Daoy (cell line): ENCODE measurements around the gene SCMH1. TPM values are rescaled to one million over a fixed set of nuclear protein-coding genes. Genes with fewer than 3 reads are reported as not detected.

Source experiments
- DNase-seq: peaks from one replicate; pipeline ENCODE4 v3.0.0-alpha.2; 2015; ENCODE audit warnings: low read depth
- total RNA-seq: library from RNA; depleted of rRNA; stranded (reverse); fragments of >200 nt; shearing (Covaris generic); gene quantifications from 2 replicates; pipeline ENCODE4 v1.2.3, GENCODE V29; 2014

SCMH1 gene
- total RNA-seq, 1 experiment from 2014 or later, result 8.0 TPM

DNA sequence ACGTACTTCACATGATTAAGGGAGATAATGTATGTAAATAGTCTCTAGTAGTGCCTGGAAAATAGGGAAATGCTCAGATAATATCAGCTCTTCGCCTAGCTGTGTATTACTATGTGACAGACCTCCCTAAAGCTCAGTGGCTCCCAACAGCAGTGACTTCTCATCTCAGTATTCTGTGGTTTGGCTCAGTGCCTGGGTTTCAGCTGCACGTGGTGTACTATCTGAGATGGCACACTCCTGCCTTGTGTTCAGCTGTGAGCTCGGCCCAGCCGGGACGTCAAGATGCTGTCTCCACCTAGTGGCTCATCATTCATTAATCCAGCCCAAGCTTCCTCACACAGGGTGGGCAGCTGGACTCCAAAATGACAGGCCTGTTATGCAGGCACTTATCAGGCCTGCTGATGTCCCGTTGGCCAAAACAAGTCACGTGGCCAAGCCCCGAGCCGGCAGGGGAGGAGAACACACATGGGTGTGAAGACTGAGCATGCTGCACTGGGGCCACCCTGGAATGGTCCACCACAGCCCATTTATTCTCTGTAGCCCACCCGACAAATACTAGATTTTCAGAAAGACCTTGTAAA lies 238.4 kb downstream of the SCMH1 start:
- peak; percentile 98 for DNase-seq

DNA sequence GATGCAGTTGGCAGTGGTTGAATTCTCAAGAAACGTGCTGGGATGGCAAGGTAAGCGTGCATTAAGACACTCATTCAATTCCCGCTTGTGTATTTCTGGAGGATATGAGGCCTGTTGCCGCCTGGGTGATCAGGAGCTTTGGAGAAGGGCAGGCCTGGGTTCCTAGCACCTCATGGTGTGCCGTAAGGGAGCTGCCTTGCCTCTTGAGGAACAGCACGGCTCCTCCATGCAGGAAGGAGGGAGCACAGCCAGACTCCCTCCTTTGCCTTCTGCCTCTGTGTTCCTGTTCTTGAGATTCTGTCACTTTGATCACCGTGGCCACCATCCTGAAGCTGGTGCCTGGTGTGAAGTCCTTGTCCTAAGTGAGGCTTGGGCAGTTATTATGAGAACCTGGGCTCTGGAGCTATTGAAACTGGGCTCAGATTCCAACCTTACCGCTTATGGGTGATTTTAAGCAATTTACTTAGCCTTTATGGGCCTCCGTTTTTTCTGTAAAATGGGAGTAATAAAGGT lies 238.9 kb downstream of the SCMH1 start:
- DNase-seq, result no peak

- DNase-seq, result no peak
These were observed 243.4 kb downstream of the SCMH1 start for GRCh38 chr1:40998668-40999067.

DNA sequence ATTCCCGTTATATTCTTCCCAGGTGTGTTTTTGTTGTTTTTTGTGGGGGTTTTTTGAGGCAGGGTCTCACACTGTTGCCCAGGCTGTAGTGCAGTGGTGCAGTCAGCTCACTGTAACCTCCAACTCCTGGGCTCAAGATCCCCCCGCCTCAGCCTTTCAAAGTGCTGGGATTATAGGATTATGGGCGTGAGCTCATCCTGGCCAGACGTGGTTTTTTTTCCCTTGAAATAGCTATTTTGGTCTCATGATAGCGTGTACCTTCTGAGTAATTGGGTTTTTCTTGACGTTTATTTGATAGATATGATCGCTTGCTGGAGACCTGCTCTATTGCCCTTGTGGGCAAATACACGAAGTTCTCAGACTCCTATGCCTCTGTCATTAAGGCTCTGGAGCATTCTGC lies 245.0 kb downstream of the SCMH1 start:
- no peak for DNase-seq

DNA sequence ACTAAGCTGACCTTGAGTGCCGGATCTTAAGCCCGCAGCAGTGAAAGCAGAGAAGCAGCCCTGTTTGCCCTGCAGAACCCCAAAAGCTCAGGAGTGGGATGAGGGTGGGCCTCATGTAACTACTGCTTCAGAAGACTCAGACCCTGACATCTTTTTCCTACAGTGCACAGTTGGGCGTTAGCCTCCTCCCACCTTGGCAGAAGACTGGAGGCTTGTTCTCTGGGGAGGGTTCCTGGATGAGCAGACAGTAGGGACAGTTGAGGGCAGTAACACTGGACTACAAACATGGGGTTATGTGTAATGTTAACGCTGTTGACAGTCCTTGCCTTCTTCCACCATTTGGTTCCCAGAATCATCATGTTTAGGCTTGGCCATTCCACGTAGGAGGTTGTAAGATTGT lies 253.0 kb downstream of the SCMH1 start:
- DNase-seq, result no peak

DNA sequence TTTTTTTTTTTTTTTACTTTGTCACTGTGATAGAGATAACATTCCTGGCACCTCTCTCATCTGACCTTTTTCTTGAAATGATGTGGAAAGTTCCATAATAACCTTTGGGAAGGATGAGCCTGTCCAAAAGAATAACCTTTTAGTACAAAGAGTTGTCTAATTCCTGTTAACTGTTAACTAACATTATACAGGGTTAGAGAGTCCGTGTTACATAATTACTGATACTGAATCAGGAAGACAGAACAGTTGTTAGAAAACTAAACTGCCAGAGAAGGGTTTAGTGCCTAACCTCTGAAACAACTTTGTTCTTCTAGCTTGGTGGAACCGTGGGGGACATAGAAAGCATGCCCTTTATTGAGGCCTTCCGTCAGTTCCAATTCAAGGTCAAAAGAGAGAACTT lies 253.8 kb downstream of the SCMH1 start:
- DNase-seq, result no peak

DNA sequence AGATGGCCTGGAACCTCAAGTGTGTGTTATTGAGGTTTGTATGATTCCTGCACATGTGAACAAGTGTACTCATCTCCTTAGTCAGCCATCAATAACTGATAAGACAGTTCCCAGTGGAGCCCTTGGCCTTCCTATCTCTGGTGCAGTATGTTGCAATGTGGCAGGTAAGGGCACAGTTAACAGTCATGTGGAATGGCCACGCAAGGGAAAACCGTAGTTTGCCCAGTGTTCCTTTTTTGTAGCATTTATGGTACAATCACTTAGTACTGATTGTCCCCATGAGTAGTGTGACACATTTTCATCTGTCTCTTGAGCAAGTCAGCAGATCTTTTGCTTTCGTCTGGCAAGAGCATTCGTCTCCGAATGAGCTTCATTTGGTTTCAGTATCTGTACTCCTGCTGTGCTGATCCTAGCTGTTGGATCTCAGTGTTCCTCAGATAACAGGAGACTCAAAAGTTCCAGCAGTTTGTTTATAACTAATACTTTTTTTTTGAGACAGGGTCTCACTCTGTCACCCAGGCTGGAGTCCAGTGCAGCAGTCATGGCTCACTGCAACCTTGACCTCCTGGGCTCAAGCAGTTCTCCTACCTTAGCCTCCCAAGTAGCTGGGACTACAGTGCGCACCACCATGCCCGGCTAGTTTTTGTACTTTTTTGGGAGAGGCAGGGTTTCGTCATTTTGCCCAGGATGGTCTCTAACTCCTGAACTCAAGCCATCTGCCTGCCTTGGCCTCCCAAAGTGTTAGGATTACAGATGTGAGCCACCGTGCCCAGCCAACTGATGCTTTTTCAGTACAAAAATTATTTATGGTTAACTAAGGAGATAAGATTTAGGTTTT lies 254.4 kb downstream of the SCMH1 start:
- no peak for DNase-seq

- no peak for DNase-seq
These were observed 255.2 kb downstream of the SCMH1 start for GRCh38 chr1:40986956-40987355.

DNA sequence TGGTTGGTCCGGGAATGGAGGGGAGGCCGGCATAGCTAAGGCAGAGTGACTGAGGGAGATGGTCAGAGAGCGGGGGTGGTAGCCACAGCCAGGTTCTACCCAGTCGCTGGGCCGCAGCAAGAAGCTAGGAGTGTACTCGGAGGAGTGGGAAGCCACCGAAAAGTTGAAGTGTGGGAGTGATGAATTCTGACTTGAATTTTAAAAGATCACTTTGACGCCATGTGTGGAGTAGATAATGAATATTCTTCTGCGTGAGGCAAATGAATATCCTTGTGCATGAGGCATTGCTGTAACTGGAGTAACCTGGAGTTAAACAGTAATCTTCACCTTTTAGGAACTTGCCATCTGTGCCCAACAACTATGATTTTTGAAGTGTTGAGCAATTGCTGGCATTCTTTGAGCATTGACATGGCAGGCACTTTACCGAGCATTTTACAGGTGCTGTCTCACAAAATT lies 255.8 kb downstream of the SCMH1 start:
- no peak for DNase-seq

DNA sequence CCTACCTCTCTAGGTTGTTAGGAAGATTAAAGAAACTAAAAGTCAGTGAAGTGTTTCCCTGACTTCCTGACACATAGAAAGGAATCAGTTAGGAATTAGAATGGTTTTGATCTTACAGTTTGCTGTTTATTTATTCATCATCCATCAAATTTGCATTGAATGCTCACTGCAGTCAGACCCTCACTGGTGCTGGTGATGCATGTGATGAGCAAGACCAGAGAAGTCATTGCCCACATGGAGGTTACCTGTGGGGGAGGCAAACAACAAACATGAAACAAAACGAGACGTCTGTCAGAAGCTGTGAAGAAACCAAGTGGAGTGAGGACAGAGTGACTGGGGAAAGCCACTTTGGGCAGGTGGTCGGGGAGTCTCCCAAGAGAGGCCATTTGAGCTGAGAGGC lies 256.2 kb downstream of the SCMH1 start:
- no peak for DNase-seq

GRCh38 chr1:40985161-40985560 lies 256.9 kb downstream of the SCMH1 start:
- no peak for DNase-seq

- DNase-seq, result no peak
These were observed 257.6 kb downstream of the SCMH1 start for GRCh38 chr1:40984531-40984930.

GRCh38 chr1:40984066-40984465 lies 258.0 kb downstream of the SCMH1 start:
- no peak for DNase-seq

DNA sequence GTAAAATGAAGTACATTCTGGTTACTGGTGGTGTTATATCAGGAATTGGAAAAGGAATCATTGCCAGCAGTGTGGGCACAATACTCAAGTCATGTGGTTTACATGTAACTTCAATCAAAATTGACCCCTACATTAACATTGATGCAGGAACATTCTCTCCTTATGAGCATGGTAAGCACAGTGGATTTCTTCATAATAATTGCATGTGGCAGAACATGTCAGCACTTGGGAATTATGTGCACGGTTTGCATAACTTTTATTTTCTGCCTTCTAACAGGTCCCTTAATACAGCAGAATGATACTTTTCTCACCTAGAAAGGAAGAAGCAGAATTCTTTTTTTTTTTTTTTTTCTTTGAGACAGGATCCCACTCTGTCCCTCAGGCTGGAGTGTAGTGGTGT lies 258.8 kb downstream of the SCMH1 start:
- no peak for DNase-seq

DNA sequence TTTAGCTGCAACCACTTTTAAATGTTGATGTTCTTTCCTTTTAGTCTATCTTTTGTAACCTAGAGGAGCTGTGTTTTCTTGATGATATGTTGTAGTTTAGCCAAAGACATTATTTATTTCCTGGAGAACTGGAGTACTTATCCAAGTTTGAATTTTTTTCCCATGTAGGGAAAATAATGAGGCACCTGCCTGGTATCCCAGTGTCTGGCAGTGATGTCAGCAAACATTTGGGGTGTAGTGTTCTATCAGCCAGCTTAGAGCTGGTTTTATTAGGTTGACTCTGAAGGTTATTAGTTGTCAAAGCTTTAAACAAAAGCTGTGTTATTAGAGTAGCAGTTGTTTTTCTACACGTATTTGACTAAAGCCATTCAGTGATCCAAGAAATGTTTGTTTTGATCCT lies 259.4 kb downstream of the SCMH1 start:
- no peak for DNase-seq

- no peak for DNase-seq
These were observed 260.2 kb downstream of the SCMH1 start for GRCh38 chr1:40981691-40982448.

GRCh38 chr1:40980453-40981121 lies 261.5 kb downstream of the SCMH1 start:
- peak; percentile 50 for DNase-seq

GRCh38 chr1:40980068-40980452 lies 262.0 kb downstream of the SCMH1 start:
- DNase-seq, result no peak

- peak; percentile 98 for DNase-seq
These were observed 262.7 kb downstream of the SCMH1 start, which contains the start of gene CTPS1 for GRCh38 chr1:40979241-40980067. CTPS1 (plus strand) TSS chr1:40979696; CDS start chr1:40983291, 3,595 bp downstream.

DNA sequence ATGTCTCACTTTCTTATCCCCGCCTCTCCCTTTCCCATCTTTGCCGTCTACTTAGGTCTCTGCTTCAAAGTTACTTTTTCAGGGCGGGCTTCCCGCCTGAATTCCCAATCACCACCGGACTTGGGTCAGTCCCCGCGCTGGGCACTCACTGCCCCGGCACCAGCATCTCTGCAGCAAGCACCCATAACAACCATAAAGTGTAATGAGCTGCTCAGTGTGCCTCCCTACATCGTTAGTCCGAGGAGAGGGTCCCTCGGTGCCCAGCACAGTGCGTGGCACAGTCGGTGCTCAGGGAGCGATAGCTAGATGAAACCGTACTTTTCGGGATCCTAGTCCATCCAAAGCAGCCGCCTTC lies 263.2 kb downstream of the SCMH1 start:
- DNase-seq, result no peak

- DNase-seq, result no peak
These were observed 264.4 kb downstream of the SCMH1 start for GRCh38 chr1:40977716-40978115.
